HCT116 (cell line): ENCODE data around the gene MORN2. TPM values are rescaled to one million over a fixed set of nuclear protein-coding genes. Genes with fewer than 3 reads are reported as not detected.

Experiments used
- ATAC-seq: fragments of 200-7000 bp; cut with Tn5 transposase; 2 replicates; pipeline ENCODE4 v1.9.1; 2020; ENCODE audit warnings: mild to moderate bottlenecking, moderate library complexity
- BruUV-seq: library from RNA; stranded (reverse); fragments of 400-500 nt; replicated peaks from 2 replicates; lab custom pipeline; 2021; lab: Mats Ljungman, UMichigan
- CTCF ChIA-PET: fragments of 300-600 bp; sonication (Branson Sonifier 250); formaldehyde crosslinking; loops from one replicate; lab custom pipeline; 2021; ENCODE audit warnings: antibody characterized with exemption; lab: Charles Lee
- POLR2A ChIA-PET: fragments of 300-600, 350-600 bp; sonication (Branson Sonifier 250); formaldehyde crosslinking; loops from one replicate; lab custom pipeline; 2021; ENCODE audit warnings: antibody characterized with exemption; lab: Charles Lee
- RAD21 ChIA-PET, 2 experiments: fragments of 300-600 bp; sonication (Branson Sonifier 250); formaldehyde crosslinking; loops; one replicate each; lab custom pipeline; 2023; ENCODE audit warnings: low total read pairs in 2 of 2; ENCODE audit not compliant: uncharacterized antibody in 2 of 2, unreplicated experiment in 2 of 2, low non-redundant PET in 1 of 2; lab: Charles Lee
- DNase-seq: peaks from one replicate; pipeline ENCODE4 v3.0.0-alpha.2; 2010; ENCODE audit warnings: low read depth, low spot score
- H2AFZ ChIP-seq: fragments of 200-600 bp; shearing (Covaris generic), sonication (generic); 2 replicates; pipeline ENCODE4 v1.6.1; 2017; ENCODE audit warnings: low read depth, mixed run types, mixed read lengths, antibody characterized with exemption, low read length; ENCODE audit not compliant: poor library complexity, severe bottlenecking
- H3K27ac ChIP-seq: 2 replicates; pipeline ENCODE4 v1.5.1; 2012; ENCODE audit warnings: low read depth, low read length
- H3K27me3 ChIP-seq: fragments of 200-600 bp; sonication (generic); 2 replicates; pipeline ENCODE4 v1.6.1; 2016; ENCODE audit warnings: mixed run types, low read length, mixed read lengths; ENCODE audit not compliant: insufficient read depth
- H3K36me3 ChIP-seq, 2 experiments: fragments of 200-500 bp in 1 of 2; fragments of 200-600 bp in 1 of 2; sonication (Bioruptor generic) in 1 of 2; sonication (generic) in 1 of 2; 2 replicates each; pipeline versions ENCODE4 v1.5.1 to v1.6.1; 2014 to 2016; ENCODE audit warnings: low read length in 2 of 2, inconsistent platforms in 1 of 2, mixed read lengths in 1 of 2, mixed run types in 1 of 2; ENCODE audit not compliant: insufficient read depth in 2 of 2, control insufficient read depth in 1 of 2
- H3K4me1 ChIP-seq, 2 experiments: fragments of 200-600 bp in 1 of 2; sonication (generic) in 1 of 2; 2 replicates each; pipeline versions ENCODE4 v1.5.1 to v1.6.1; 2012 to 2017; ENCODE audit warnings: low read length in 2 of 2, inconsistent platforms in 1 of 2, mild to moderate bottlenecking in 1 of 2, mixed read lengths in 1 of 2, mixed run types in 1 of 2, moderate library complexity in 1 of 2; ENCODE audit not compliant: insufficient read depth in 2 of 2, control insufficient read depth in 1 of 2
- H3K4me2 ChIP-seq: fragments of 200-600 bp; sonication (generic); 2 replicates; pipeline ENCODE4 v1.6.1; 2017; ENCODE audit warnings: mixed run types, low read length, mixed read lengths
- H3K4me3 ChIP-seq, 2 experiments: fragments of 200-600 bp in 1 of 2; sonication (generic) in 1 of 2; replicated peaks in 1 of 2; 2 replicates each; pipeline ENCODE4 v1.5.1; 2011 to 2016; ENCODE audit warnings: low read length in 2 of 2, control low read depth in 1 of 2, low read depth in 1 of 2, mild to moderate bottlenecking in 1 of 2, mixed read lengths in 1 of 2, mixed run types in 1 of 2
- H3K79me2 ChIP-seq: fragments of 200-600 bp; sonication (generic); 2 replicates; pipeline ENCODE4 v1.6.1; 2017; ENCODE audit warnings: mild to moderate bottlenecking, mixed run types, low read length, moderate library complexity, mixed read lengths; ENCODE audit not compliant: insufficient read depth
- H3K9ac ChIP-seq: fragments of 200-600 bp; sonication (generic); 2 replicates; pipeline ENCODE4 v1.6.1; 2016; ENCODE audit warnings: low read length, mixed read lengths
- H3K9me2 ChIP-seq: fragments of 200-600 bp; sonication (generic), shearing (Covaris generic); 2 replicates; pipeline ENCODE4 v1.6.1; 2017; ENCODE audit warnings: mixed run types, mild to moderate bottlenecking, moderate library complexity; ENCODE audit not compliant: insufficient read depth
- H3K9me3 ChIP-seq, 2 experiments: fragments of 200-500 bp in 1 of 2; fragments of 200-600 bp in 1 of 2; sonication (Bioruptor generic) in 1 of 2; sonication (generic) in 1 of 2; 2 replicates each; pipeline ENCODE4 v1.6.1; 2014 to 2017; ENCODE audit warnings: low read length in 2 of 2, mixed read lengths in 2 of 2, inconsistent platforms in 1 of 2, low read depth in 1 of 2, mild to moderate bottlenecking in 1 of 2, mixed run types in 1 of 2, moderate library complexity in 1 of 2; ENCODE audit not compliant: control insufficient read depth in 1 of 2, insufficient read depth in 1 of 2
- H4K20me1 ChIP-seq: fragments of 200-600 bp; sonication (generic), shearing (Covaris generic); 2 replicates; pipeline ENCODE4 v1.6.1; 2017; ENCODE audit warnings: mixed run types, mild to moderate bottlenecking, moderate library complexity; ENCODE audit not compliant: insufficient read depth
- ATF3 ChIP-seq: IDR thresholded peaks from 2 replicates; pipeline ENCODE4 v1.6.1; 2012
- EZH2 ChIP-seq: fragments of 200-600 bp; sonication (generic); IDR thresholded peaks from 2 replicates; pipeline ENCODE4 v1.6.1; 2017; ENCODE audit warnings: antibody characterized with exemption, mixed run types
- FOSL1 ChIP-seq: IDR thresholded peaks from 2 replicates; pipeline ENCODE4 v1.6.1; 2012; ENCODE audit warnings: low read depth
- JUND ChIP-seq: IDR thresholded peaks from 2 replicates; pipeline ENCODE4 v1.6.1; 2012
- RAD21 ChIP-seq: IDR thresholded peaks from 2 replicates; pipeline ENCODE4 v1.6.1; 2012; ENCODE audit warnings: low read depth, mild to moderate bottlenecking
- TCF7L2 ChIP-seq: IDR thresholded peaks from 2 replicates; pipeline ENCODE4 v1.7.0; 2011; ENCODE audit warnings: borderline replicate concordance, inconsistent platforms; ENCODE audit not compliant: insufficient read depth, insufficient read length; ENCODE audit errors: extremely low read depth
- ZFX ChIP-seq: fragments of 450-650 bp; IDR thresholded peaks from 2 replicates; pipeline ENCODE4 v1.6.1; 2017
- intact Hi-C: fragments of 100-400 bp; cut with micrococcal nuclease; formaldehyde crosslinking; loops from 2 replicates; pipeline ENCODE4 v1.10.0; 2022
- total RNA-seq: library from RNA; stranded (reverse); gene quantifications from one replicate; pipeline ENCODE4 v1.2.1, GENCODE V29; 2021; ENCODE audit not compliant: unreplicated experiment

Gene MORN2
- total RNA-seq, 1 experiment from 2014 or later, result 11.9 TPM

DNA sequence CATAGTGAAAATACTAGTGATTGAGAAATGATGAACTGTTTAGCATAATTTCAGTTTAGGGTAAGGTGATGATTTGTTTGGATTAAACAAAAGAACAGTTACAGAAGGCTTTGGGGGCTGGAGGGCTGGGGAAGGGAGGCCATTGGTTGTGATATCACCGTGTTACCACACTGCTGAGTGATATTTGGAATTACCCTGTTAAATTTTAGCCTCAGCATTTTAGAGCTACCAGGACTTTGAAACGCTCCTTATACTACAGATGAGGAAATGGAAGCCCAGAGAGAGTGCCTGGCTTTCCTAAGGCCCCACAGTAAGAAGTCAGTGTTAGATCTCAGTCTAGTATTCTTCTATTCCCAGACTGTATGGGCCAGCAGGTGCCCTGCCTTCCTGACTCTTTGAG, 29.5 kb downstream of the MORN2 start (continued):
- TF ChIP-seq ATF3, result no peak
- TF ChIP-seq ZFX, result no peak
- TF ChIP-seq FOSL1, result no peak

DNA sequence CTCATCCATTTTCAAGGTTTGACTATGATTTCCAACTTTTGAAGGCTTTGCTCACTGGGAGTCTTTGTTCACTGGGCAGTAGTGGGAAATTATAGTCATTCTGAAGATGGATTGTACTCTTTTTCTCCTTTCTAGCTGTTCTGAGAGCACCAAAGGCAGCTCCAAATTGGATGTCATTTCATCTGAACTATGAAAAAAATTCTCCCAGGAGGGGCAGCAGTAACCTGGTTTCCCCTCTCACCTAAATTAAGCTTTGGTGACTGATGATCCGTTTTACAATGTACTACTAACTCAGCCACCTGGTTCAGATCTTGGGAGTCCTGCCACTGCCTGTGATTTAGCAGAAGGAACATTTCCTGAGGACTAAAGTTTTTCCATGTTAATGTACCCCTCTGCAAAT, 31.5 kb downstream of the MORN2 start:
- Histone ChIP-seq H3K27ac (no peak overlapping the region), H3K79me2 (no peaks in the 10 kb centered on the region), H3K27me3 (no peaks in the 10 kb centered on the region), H3K4me2 (no peak overlapping the region), H3K9me2 (no peaks in the 10 kb centered on the region), H3K36me3 (no peaks in the 10 kb centered on the region), H3K9ac (no peak overlapping the region), H4K20me1 (no peaks in the 10 kb centered on the region), H3K4me1 (peaks cover 0 to 6% of the 10 kb centered on the region in 2 experiments; a peak in 1 of 4 replicates), H2AFZ (no peak overlapping the region), H3K9me3 (no peaks in the 10 kb centered on the region), H3K4me3 (no peak overlapping the region)
- RAD21 ChIA-PET, result no interaction called here
- no peak for DNase-seq
- CTCF ChIA-PET, result no interaction called here
- intact Hi-C loops, result no loop called here
- ATAC-seq, result no peak
- POLR2A ChIA-PET, result no interaction called here
- BruUV-seq, result no TSS peak
- no peak for TF ChIP-seq FOSL1
- TF ChIP-seq TCF7L2, result no peak
- no peak for TF ChIP-seq EZH2
- TF ChIP-seq JUND, result no peak
- TF ChIP-seq ATF3, result no peak
- TF ChIP-seq RAD21, result no peak
- TF ChIP-seq ZFX, result no peak
